ENCODE results near the gene ACSM3. TPM values are rescaled to one million over a fixed set of nuclear protein-coding genes. Genes with fewer than 3 reads are reported as not detected.

The ACSM3 gene
- total and polyA plus RNA-seq, 2 experiments from 2014 or later, result 5.7 to 8.7 TPM

GRCh38 chr16:20807862-20808261, 44.0 kb downstream of the ACSM3 start:
- TF ChIP-seq, protein P1, sequence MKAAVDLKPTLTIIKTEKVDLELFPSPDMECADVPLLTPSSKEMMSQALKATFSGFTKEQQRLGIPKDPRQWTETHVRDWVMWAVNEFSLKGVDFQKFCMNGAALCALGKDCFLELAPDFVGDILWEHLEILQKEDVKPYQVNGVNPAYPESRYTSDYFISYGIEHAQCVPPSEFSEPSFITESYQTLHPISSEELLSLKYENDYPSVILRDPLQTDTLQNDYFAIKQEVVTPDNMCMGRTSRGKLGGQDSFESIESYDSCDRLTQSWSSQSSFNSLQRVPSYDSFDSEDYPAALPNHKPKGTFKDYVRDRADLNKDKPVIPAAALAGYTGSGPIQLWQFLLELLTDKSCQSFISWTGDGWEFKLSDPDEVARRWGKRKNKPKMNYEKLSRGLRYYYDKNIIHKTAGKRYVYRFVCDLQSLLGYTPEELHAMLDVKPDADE (IDR thresholded peaks at IDR 0.05), result no peak
- TF ChIP-seq NANOG (IDR thresholded peaks at IDR 0.05; ENCODE audit: borderline replicate concordance), result no peak
- no peak for TF ChIP-seq ZNF462 (CRISPR knock-in tag; IDR thresholded peaks at IDR 0.05)
- TF ChIP-seq, protein P2, sequence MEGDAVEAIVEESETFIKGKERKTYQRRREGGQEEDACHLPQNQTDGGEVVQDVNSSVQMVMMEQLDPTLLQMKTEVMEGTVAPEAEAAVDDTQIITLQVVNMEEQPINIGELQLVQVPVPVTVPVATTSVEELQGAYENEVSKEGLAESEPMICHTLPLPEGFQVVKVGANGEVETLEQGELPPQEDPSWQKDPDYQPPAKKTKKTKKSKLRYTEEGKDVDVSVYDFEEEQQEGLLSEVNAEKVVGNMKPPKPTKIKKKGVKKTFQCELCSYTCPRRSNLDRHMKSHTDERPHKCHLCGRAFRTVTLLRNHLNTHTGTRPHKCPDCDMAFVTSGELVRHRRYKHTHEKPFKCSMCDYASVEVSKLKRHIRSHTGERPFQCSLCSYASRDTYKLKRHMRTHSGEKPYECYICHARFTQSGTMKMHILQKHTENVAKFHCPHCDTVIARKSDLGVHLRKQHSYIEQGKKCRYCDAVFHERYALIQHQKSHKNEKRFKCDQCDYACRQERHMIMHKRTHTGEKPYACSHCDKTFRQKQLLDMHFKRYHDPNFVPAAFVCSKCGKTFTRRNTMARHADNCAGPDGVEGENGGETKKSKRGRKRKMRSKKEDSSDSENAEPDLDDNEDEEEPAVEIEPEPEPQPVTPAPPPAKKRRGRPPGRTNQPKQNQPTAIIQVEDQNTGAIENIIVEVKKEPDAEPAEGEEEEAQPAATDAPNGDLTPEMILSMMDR (conservative IDR thresholded peaks at IDR 0.05; ENCODE audit: low read depth in 2 of 2), result no peak
- no peak for TF ChIP-seq POLR2AphosphoS5 (IDR thresholded peaks at IDR 0.05; ENCODE audit: low read depth)
- no peak for TF ChIP-seq EZH2phosphoT487 (IDR thresholded peaks at IDR 0.05; ENCODE audit: unreplicated experiment)
- no peak for TF ChIP-seq ZNF114 (CRISPR knock-in tag; IDR thresholded peaks at IDR 0.05)
- no peak for TF ChIP-seq REST (IDR thresholded peaks at IDR 0.05; ENCODE audit: unreplicated experiment)
- TF ChIP-seq EZH2 (IDR thresholded peaks at IDR 0.05; ENCODE audit: low read depth, unreplicated experiment), result no peak
- no peak for TF ChIP-seq CREB1 (CRISPR knock-in tag; IDR thresholded peaks at IDR 0.05; ENCODE audit: low read depth)
- TF ChIP-seq JUNB (IDR thresholded peaks at IDR 0.05; ENCODE audit: unreplicated experiment), result no peak
- no peak for TF ChIP-seq STAT1 (IDR thresholded peaks at IDR 0.05; ENCODE audit: unreplicated experiment)
- TF ChIP-seq ZNF331 (CRISPR knock-in tag; IDR thresholded peaks at IDR 0.05; ENCODE audit: low read depth), result no peak
- no peak for DNase-seq (ENCODE audit: low spot score)
- Histone ChIP-seq H3K4me3 (peak overlapping the region; percentile 84; the same call in 1 of the 2 replicates), H2AFZ (no peak overlapping the region), H3K79me2 (replicated peaks; ENCODE audit: insufficient read depth) (no peaks in the 10 kb centered on the region), H3K4me2 (peak overlapping the region; percentile 97), H3F3A (replicated peaks; ENCODE audit: low read depth) (peaks cover 11% of the 10 kb centered on the region; the same call in 1 of the 2 replicates), H3K9me2 (ENCODE audit: insufficient read depth) (no peaks in the 10 kb centered on the region), H3K36me3 (ENCODE audit: insufficient read depth) (no peaks in the 10 kb centered on the region), H3K27me3 (ENCODE audit: insufficient read depth) (no peaks in the 10 kb centered on the region), H3K4me1 (ENCODE audit: insufficient read depth) (peaks cover 5% of the 10 kb centered on the region; the same call in 1 of the 2 replicates), H3K27ac (ENCODE audit: low read depth) (no peak overlapping the region), H4K20me1 (replicated peaks; ENCODE audit: insufficient read depth) (peaks cover 2% of the 10 kb centered on the region; the same call in 1 of the 2 replicates)
- no peak for ATAC-seq
- H3K4me1 Mint-ChIP-seq, result peaks cover 14% of the 10 kb centered on the region; the same call in 2 of the 3 replicates
- no peak overlapping the region for H3K27ac Mint-ChIP-seq
- no peaks in the 10 kb centered on the region for H3K9me3 Mint-ChIP-seq
- H3K4me3 Mint-ChIP-seq, result peak overlapping the region; percentile 98
- no peaks in the 10 kb centered on the region for H3K36me3 Mint-ChIP-seq (ENCODE audit: low read depth)
- H3K27me3 Mint-ChIP-seq (ENCODE audit: insufficient read depth, low read depth, poor library complexity), result peaks cover 5% of the 10 kb centered on the region
